SU-DHL-6 (cell line): ENCODE results near the gene TIE1.

Source experiments
- H2AFZ ChIP-seq: fragments of 200-600 bp; sonication (generic); 2 replicates; pipeline ENCODE4 v1.6.1; 2014; ENCODE audit warnings: low read depth, mild to moderate bottlenecking, moderate library complexity, mixed read lengths, antibody characterized with exemption, low read length; ENCODE audit not compliant: severe bottlenecking
- H3F3A ChIP-seq: fragments of 200-600 bp; shearing (Covaris generic); 2 replicates; pipeline ENCODE4 v1.6.0; 2016; ENCODE audit warnings: antibody characterized with exemption, mild to moderate bottlenecking; ENCODE audit not compliant: insufficient read depth
- H3K27ac ChIP-seq: fragments of 200-600 bp; sonication (generic); 2 replicates; pipeline ENCODE4 v1.5.1; 2016; ENCODE audit warnings: low read depth, mild to moderate bottlenecking, low read length, moderate library complexity, mixed read lengths
- H3K27me3 ChIP-seq: fragments of 200-600 bp; sonication (generic), shearing (Covaris generic); 2 replicates; pipeline ENCODE4 v1.6.0; 2014; ENCODE audit warnings: mild to moderate bottlenecking, low read length
- H3K36me3 ChIP-seq: fragments of 200-600 bp; sonication (generic); 2 replicates; pipeline ENCODE4 v1.6.1; 2014; ENCODE audit warnings: mild to moderate bottlenecking, low read length, mixed read lengths
- H3K4me2 ChIP-seq: fragments of 300-600, 200-600 bp; shearing (Covaris generic), sonication (generic); 2 replicates; pipeline ENCODE4 v1.6.0; 2014; ENCODE audit warnings: low read length, low read depth, mild to moderate bottlenecking; ENCODE audit not compliant: poor library complexity, severe bottlenecking
- H3K4me3 ChIP-seq: fragments of 200-600 bp; sonication (generic); 2 replicates; pipeline ENCODE4 v1.5.1; 2014; ENCODE audit warnings: antibody characterized with exemption, low read length, mild to moderate bottlenecking, mixed read lengths; ENCODE audit not compliant: insufficient read depth, poor library complexity, severe bottlenecking
- H3K79me2 ChIP-seq: fragments of 200-600 bp; sonication (generic); 2 replicates; pipeline ENCODE4 v1.6.1; 2014; ENCODE audit warnings: mild to moderate bottlenecking, low read length, moderate library complexity; ENCODE audit not compliant: insufficient read depth
- H3K9ac ChIP-seq: fragments of 200-600 bp; sonication (generic); 2 replicates; pipeline ENCODE4 v1.7.0; 2014; ENCODE audit warnings: mild to moderate bottlenecking, low read length
- H3K9me2 ChIP-seq: fragments of 200-600 bp; sonication (generic); replicated peaks from 2 replicates; pipeline ENCODE4 v1.6.1; 2014; ENCODE audit warnings: low read length; ENCODE audit not compliant: insufficient read depth
- H3K9me3 ChIP-seq: fragments of 200-600 bp; sonication (generic); 2 replicates; pipeline ENCODE4 v1.6.1; 2014; ENCODE audit warnings: low read length, mixed read lengths; ENCODE audit not compliant: insufficient read depth
- H4K20me1 ChIP-seq: fragments of 200-600 bp; sonication (generic); 2 replicates; pipeline ENCODE4 v1.6.1; 2014; ENCODE audit warnings: low read depth, mild to moderate bottlenecking, antibody characterized with exemption, low read length, moderate library complexity, mixed read lengths
- CTCF ChIP-seq: fragments of 200-600 bp; sonication (generic); IDR thresholded peaks from one replicate; pipeline ENCODE4 v1.5.1; 2017; ENCODE audit warnings: antibody characterized with exemption, mild to moderate bottlenecking, low read length, moderate library complexity; ENCODE audit not compliant: insufficient read depth, poor library complexity, severe bottlenecking
- EZH2phosphoT487 ChIP-seq: fragments of 200-600 bp; sonication (generic), shearing (Covaris generic); conservative IDR thresholded peaks from 2 replicates; pipeline ENCODE4 v1.6.1; 2018; ENCODE audit warnings: mild to moderate bottlenecking, antibody characterized with exemption, low read length, moderate library complexity, mixed read lengths

Gene TIE1

GRCh38 chr1:43363935-43364525 lies 63.2 kb downstream of the TIE1 start:
- Histone ChIP-seq H3K36me3 (peaks cover 8% of the 10 kb centered on the region; the same call in 1 of the 2 replicates), H3K27me3 (no peaks in the 10 kb centered on the region), H3F3A (peaks cover 35% of the 10 kb centered on the region), H2AFZ (no peak overlapping the region), H3K9ac (no peak overlapping the region), H3K9me2 (no peaks in the 10 kb centered on the region), H3K4me3 (no peak overlapping the region), H3K27ac (no peak overlapping the region), H3K79me2 (peaks cover 45% of the 10 kb centered on the region), H3K9me3 (no peaks in the 10 kb centered on the region), H3K4me2 (no peak overlapping the region), H4K20me1 (no peaks in the 10 kb centered on the region)
- no peak for TF ChIP-seq CTCF
- TF ChIP-seq EZH2phosphoT487, result no peak

- Histone ChIP-seq H3K4me3 (peak overlapping the region; percentile 98), H3K9me2 (no peaks in the 10 kb centered on the region), H3K36me3 (peaks cover 6% of the 10 kb centered on the region; the same call in 1 of the 2 replicates), H3F3A (peaks cover 35% of the 10 kb centered on the region), H3K27me3 (no peaks in the 10 kb centered on the region), H3K27ac (no peak overlapping the region), H3K9me3 (no peaks in the 10 kb centered on the region), H3K9ac (peak overlapping the region; percentile 94), H3K79me2 (peaks cover 30% of the 10 kb centered on the region), H3K4me2 (peak overlapping the region; percentile 86), H4K20me1 (no peaks in the 10 kb centered on the region), H2AFZ (no peak overlapping the region)
- TF ChIP-seq CTCF (no peak), EZH2phosphoT487 (no peak)
These were observed 64.9 kb downstream of the TIE1 start for GRCh38 chr1:43365678-43366077.

GRCh38 chr1:43366179-43366578 lies 65.4 kb downstream of the TIE1 start:
- peak overlapping the region; percentile 86 for H3K4me2 ChIP-seq
- TF ChIP-seq CTCF (no peak), EZH2phosphoT487 (no peak)
- no peaks in the 10 kb centered on the region for H3K27me3 ChIP-seq
- no peaks in the 10 kb centered on the region for H3K9me2 ChIP-seq
- H3K79me2 ChIP-seq, result peaks cover 28% of the 10 kb centered on the region
- peak overlapping the region; percentile 94 for H3K9ac ChIP-seq
- no peak overlapping the region for H2AFZ ChIP-seq
- no peaks in the 10 kb centered on the region for H4K20me1 ChIP-seq
- H3F3A ChIP-seq, result peaks cover 32% of the 10 kb centered on the region
- peak overlapping the region; percentile 84; the same call in 1 of the 2 replicates for H3K27ac ChIP-seq
- no peaks in the 10 kb centered on the region for H3K9me3 ChIP-seq
- peak overlapping the region; percentile 98 for H3K4me3 ChIP-seq
- peaks cover 6% of the 10 kb centered on the region; the same call in 1 of the 2 replicates for H3K36me3 ChIP-seq
